IPS DF 4.7 (cell line): Measurements from ENCODE around the gene PRICKLE2.

ENCODE experiments used
- DNase-seq: peaks from one replicate; pipeline ENCODE4 v3.0.0-alpha.2; 2013; ENCODE audit warnings: low spot score; ENCODE audit errors: extremely low read depth

Gene PRICKLE2

GRCh38 chr3:64133987-64134386, 91.3 kb downstream of the PRICKLE2 start:
- DNase-seq, result no peak

GRCh38 chr3:64133272-64133671, 92.0 kb downstream of the PRICKLE2 start:
- no peak for DNase-seq

- no peak for DNase-seq
These were observed 93.4 kb downstream of the PRICKLE2 start for GRCh38 chr3:64131725-64132469.

GRCh38 chr3:64130436-64130835, 94.8 kb downstream of the PRICKLE2 start:
- DNase-seq, result no peak

GRCh38 chr3:64129581-64129980, 95.7 kb downstream of the PRICKLE2 start:
- DNase-seq, result no peak

- no peak for DNase-seq
These were observed 96.2 kb downstream of the PRICKLE2 start for GRCh38 chr3:64129106-64129505.

- DNase-seq, result no peak
These were observed 99.7 kb downstream of the PRICKLE2 start for GRCh38 chr3:64125561-64125960.

GRCh38 chr3:64123931-64124330, 101.3 kb downstream of the PRICKLE2 start:
- DNase-seq, result no peak

GRCh38 chr3:64122476-64122875, 102.8 kb downstream of the PRICKLE2 start:
- no peak for DNase-seq

- no peak for DNase-seq
These were observed 103.4 kb downstream of the PRICKLE2 start for GRCh38 chr3:64121750-64122311.

GRCh38 chr3:64120876-64121275, 104.4 kb downstream of the PRICKLE2 start:
- no peak for DNase-seq

- no peak for DNase-seq
These were observed 107.8 kb downstream of the PRICKLE2 start for GRCh38 chr3:64117483-64117882.

GRCh38 chr3:64114651-64115050, 110.6 kb downstream of the PRICKLE2 start:
- no peak for DNase-seq

- DNase-seq, result no peak
These were observed 113.4 kb downstream of the PRICKLE2 start for GRCh38 chr3:64111872-64112271.

GRCh38 chr3:64111083-64111482, 114.2 kb downstream of the PRICKLE2 start:
- DNase-seq, result no peak

GRCh38 chr3:64110071-64110470, 115.2 kb downstream of the PRICKLE2 start:
- DNase-seq, result no peak

- DNase-seq, result no peak
These were observed 115.8 kb downstream of the PRICKLE2 start for GRCh38 chr3:64109438-64109837.

- no peak for DNase-seq
These were observed 116.4 kb downstream of the PRICKLE2 start for GRCh38 chr3:64108784-64109317.

- no peak for DNase-seq
These were observed 117.0 kb downstream of the PRICKLE2 start for GRCh38 chr3:64108231-64108630.

- DNase-seq, result no peak
These were observed 118.1 kb downstream of the PRICKLE2 start for GRCh38 chr3:64107190-64107589.

- no peak for DNase-seq
These were observed 119.5 kb downstream of the PRICKLE2 start for GRCh38 chr3:64105816-64106215.

GRCh38 chr3:64104691-64105111, 120.6 kb downstream of the PRICKLE2 start:
- no peak for DNase-seq

- no peak for DNase-seq
These were observed 121.3 kb downstream of the PRICKLE2 start for GRCh38 chr3:64104006-64104405.
